GM19452 (cell line): ENCODE measurements around the gene ENTREP3.

Experiments
- ATAC-seq: cut with Tn5 transposase; IDR thresholded peaks from one replicate; pipeline ENCODE4 v1.9.1; 2021; ENCODE audit not compliant: unreplicated experiment

The ENTREP3 gene

GRCh38 chr1:155202731-155203515 is 52.4 kb downstream of the ENTREP3 start:
- ATAC-seq = no peak

DNA sequence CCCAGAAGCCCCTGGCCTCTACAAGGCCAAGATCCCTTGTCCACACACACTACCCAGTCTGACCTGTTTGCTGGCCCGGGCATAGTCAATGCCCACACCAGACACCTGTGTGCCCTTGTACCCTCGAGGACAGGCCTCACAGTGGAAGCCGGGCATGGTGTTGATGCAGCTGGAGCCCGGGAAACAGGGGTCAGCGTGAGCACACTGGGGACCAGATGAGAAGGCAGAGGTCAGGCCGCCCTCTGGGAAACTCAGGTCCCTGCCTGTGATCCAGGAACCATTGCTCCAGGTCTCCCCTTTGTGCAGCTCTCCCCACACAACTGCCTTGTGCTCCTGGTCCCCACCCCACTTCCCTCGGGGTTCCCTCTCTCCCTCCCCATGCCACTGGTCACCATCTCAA is 53.1 kb downstream of the ENTREP3 start:
- ATAC-seq = no peak

GRCh38 chr1:155200920-155201319 is 54.4 kb downstream of the ENTREP3 start:
- ATAC-seq = no peak

DNA sequence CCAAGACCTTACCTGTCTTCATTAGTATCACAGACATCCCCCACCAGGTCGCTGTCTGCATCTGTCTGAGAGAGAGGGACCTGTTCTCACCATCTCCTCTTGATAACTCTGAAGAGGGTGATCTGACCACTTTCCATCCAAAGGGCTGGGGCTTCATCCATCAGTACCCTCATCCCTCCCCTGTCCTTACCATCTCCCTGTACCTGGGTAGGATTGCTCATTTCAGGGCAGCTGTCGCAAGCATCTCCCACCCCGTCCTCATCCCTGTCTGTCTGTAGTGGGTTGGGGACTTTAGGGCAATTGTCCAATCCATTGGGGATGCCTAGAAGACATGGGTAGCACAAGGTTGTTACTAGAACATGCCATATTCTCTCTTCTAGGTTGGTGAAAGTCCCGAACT is 55.5 kb downstream of the ENTREP3 start:
- ATAC-seq = no peak

GRCh38 chr1:155198547-155198906 is 56.8 kb downstream of the ENTREP3 start:
- no peak for ATAC-seq

- ATAC-seq = no peak
Observed at GRCh38 chr1:155197901-155198546, 57.3 kb downstream of the ENTREP3 start.
